Loucy (cell line): ENCODE measurements around the gene MCHR2.

ENCODE experiments used
- H2AFZ ChIP-seq: fragments of 200-600 bp; sonication (generic); 2 replicates; pipeline ENCODE4 v1.6.0; 2016; ENCODE audit warnings: antibody characterized with exemption, mild to moderate bottlenecking, low read length, moderate library complexity
- H3F3A ChIP-seq: fragments of 200-600 bp; 2 replicates; pipeline ENCODE4 v1.6.0; 2016; ENCODE audit warnings: antibody characterized with exemption, low read depth, mild to moderate bottlenecking
- H3K27me3 ChIP-seq: fragments of 200-600 bp; sonication (generic); 2 replicates; pipeline ENCODE4 v1.6.1; 2014; ENCODE audit warnings: low read length, mild to moderate bottlenecking; ENCODE audit not compliant: insufficient read depth, poor library complexity, severe bottlenecking
- H3K36me3 ChIP-seq: fragments of 200-600 bp; sonication (generic); 2 replicates; pipeline ENCODE4 v1.6.1; 2016; ENCODE audit warnings: low read length; ENCODE audit not compliant: insufficient read depth
- H3K4me1 ChIP-seq: fragments of 200-600 bp; sonication (generic); 2 replicates; pipeline ENCODE4 v1.5.1; 2014; ENCODE audit warnings: low read length, mild to moderate bottlenecking; ENCODE audit not compliant: insufficient read depth, poor library complexity, severe bottlenecking
- H3K4me2 ChIP-seq: fragments of 200-600 bp; sonication (generic); 2 replicates; pipeline ENCODE4 v1.6.0; 2014; ENCODE audit warnings: antibody characterized with exemption, low read length, low read depth, mild to moderate bottlenecking; ENCODE audit not compliant: poor library complexity, severe bottlenecking
- H3K4me3 ChIP-seq: fragments of 200-600 bp; sonication (generic); 2 replicates; pipeline ENCODE4 v1.5.1; 2014; ENCODE audit warnings: low read length, mild to moderate bottlenecking, mixed read lengths; ENCODE audit not compliant: poor library complexity, severe bottlenecking
- H3K79me2 ChIP-seq: fragments of 200-600 bp; sonication (generic); 2 replicates; pipeline ENCODE4 v1.6.1; 2014; ENCODE audit warnings: low read length; ENCODE audit not compliant: insufficient read depth
- H3K9ac ChIP-seq: fragments of 200-600 bp; sonication (generic); 2 replicates; pipeline ENCODE4 v1.6.0; 2014; ENCODE audit warnings: mild to moderate bottlenecking, low read depth, low read length, moderate library complexity; ENCODE audit not compliant: poor library complexity, severe bottlenecking
- H3K9me2 ChIP-seq: fragments of 200-600 bp; sonication (generic); replicated peaks from 2 replicates; pipeline ENCODE4 v1.6.1; 2016; ENCODE audit warnings: low read depth, low read length, mixed read lengths
- H3K9me3 ChIP-seq: fragments of 200-600 bp; sonication (generic); 2 replicates; pipeline ENCODE4 v1.6.1; 2014; ENCODE audit warnings: mild to moderate bottlenecking, antibody characterized with exemption, low read length, low read depth; ENCODE audit not compliant: insufficient read depth
- H4K20me1 ChIP-seq: fragments of 200-600 bp; sonication (generic); 2 replicates; pipeline ENCODE4 v1.6.0; 2014; ENCODE audit warnings: antibody characterized with exemption, low read length, mild to moderate bottlenecking; ENCODE audit not compliant: insufficient read depth, poor library complexity, severe bottlenecking
- CTCF ChIP-seq: fragments of 200-600 bp; sonication (generic); conservative IDR thresholded peaks from 2 replicates; pipeline ENCODE4 v1.5.1; 2014; ENCODE audit warnings: mild to moderate bottlenecking, antibody characterized with exemption, low read length
- EZH2phosphoT487 ChIP-seq: fragments of 200-600 bp; IDR thresholded peaks from 2 replicates; pipeline ENCODE4 v1.6.1; 2018; ENCODE audit warnings: antibody characterized with exemption, mild to moderate bottlenecking, moderate library complexity, borderline replicate concordance

MCHR2 gene

GRCh38 chr6:99871641-99872040 is 122.4 kb downstream of the MCHR2 start:
- no peaks in the 10 kb centered on the region for H3K9me3 ChIP-seq
- H3K4me3 ChIP-seq = no peak overlapping the region
- no peaks in the 10 kb centered on the region for H3K27me3 ChIP-seq
- no peak overlapping the region for H3K9ac ChIP-seq
- no peak overlapping the region for H2AFZ ChIP-seq
- no peak overlapping the region for H3K4me2 ChIP-seq
- no peak for TF ChIP-seq EZH2phosphoT487
- TF ChIP-seq CTCF = no peak
- no peaks in the 10 kb centered on the region for H4K20me1 ChIP-seq
- no peaks in the 10 kb centered on the region for H3F3A ChIP-seq
- H3K36me3 ChIP-seq = no peaks in the 10 kb centered on the region
- no peaks in the 10 kb centered on the region for H3K9me2 ChIP-seq
- H3K79me2 ChIP-seq = no peaks in the 10 kb centered on the region
- no peaks in the 10 kb centered on the region for H3K4me1 ChIP-seq
